Rectal smooth muscle tissue (tissue), 1 donor: ENCODE data around the gene SLC25A18.
A peak's percentile ranks its signal among the peaks of the same experiment; 100 is the strongest.

Experiments
- H3K27ac ChIP-seq: one replicate; pipeline ENCODE4 v1.7.0; 2013; ENCODE audit warnings: low read depth, low read length, inconsistent platforms
- H3K27me3 ChIP-seq: one replicate; pipeline ENCODE4 v1.7.0; 2013; ENCODE audit warnings: low read length; ENCODE audit not compliant: control insufficient read depth, insufficient read depth
- H3K36me3 ChIP-seq: one replicate; pipeline ENCODE4 v1.7.0; 2013; ENCODE audit warnings: low read length; ENCODE audit not compliant: control insufficient read depth, insufficient read depth
- H3K4me1 ChIP-seq: one replicate; pipeline ENCODE4 v1.7.0; 2013; ENCODE audit warnings: low read length; ENCODE audit not compliant: control insufficient read depth, insufficient read depth
- H3K4me3 ChIP-seq: one replicate; pipeline ENCODE4 v1.7.0; 2013; ENCODE audit warnings: low read length
- H3K9ac ChIP-seq: one replicate; pipeline ENCODE4 v1.7.0; 2013; ENCODE audit warnings: low read length

SLC25A18 gene

GRCh38 chr22:17590586-17590985 is 27.3 kb downstream of the SLC25A18 start:
- no peak overlapping the region for H3K27ac ChIP-seq
- H3K4me1 ChIP-seq: no peaks in the 10 kb centered on the region
- peaks cover 17% of the 10 kb centered on the region for H3K36me3 ChIP-seq
- H3K4me3 ChIP-seq: no peak overlapping the region
- no peaks in the 10 kb centered on the region for H3K27me3 ChIP-seq
- no peak overlapping the region for H3K9ac ChIP-seq

GRCh38 chr22:17592201-17592600 is 28.9 kb downstream of the SLC25A18 start:
- Histone ChIP-seq H3K36me3 (peaks cover 27% of the 10 kb centered on the region), H3K4me3 (no peak overlapping the region), H3K4me1 (no peaks in the 10 kb centered on the region), H3K27ac (no peak overlapping the region), H3K9ac (no peak overlapping the region), H3K27me3 (no peaks in the 10 kb centered on the region)

- no peaks in the 10 kb centered on the region for H3K27me3 ChIP-seq
- no peak overlapping the region for H3K9ac ChIP-seq
- H3K4me3 ChIP-seq: no peak overlapping the region
- peaks cover 3% of the 10 kb centered on the region for H3K4me1 ChIP-seq
- H3K36me3 ChIP-seq: peaks cover 37% of the 10 kb centered on the region
- H3K27ac ChIP-seq: no peak overlapping the region
Measured at GRCh38 chr22:17596226-17596625, 32.9 kb downstream of the SLC25A18 start.

GRCh38 chr22:17597217-17597616 is 33.9 kb downstream of the SLC25A18 start:
- Histone ChIP-seq H3K4me1 (peaks cover 3% of the 10 kb centered on the region), H3K9ac (no peak overlapping the region), H3K4me3 (no peak overlapping the region), H3K27ac (peak overlapping the region; percentile 37), H3K27me3 (no peaks in the 10 kb centered on the region), H3K36me3 (peaks cover 34% of the 10 kb centered on the region)

GRCh38 chr22:17598318-17598717 is 35.0 kb downstream of the SLC25A18 start:
- Histone ChIP-seq H3K27me3 (no peaks in the 10 kb centered on the region), H3K27ac (peak overlapping the region; percentile 50), H3K4me1 (peaks cover 3% of the 10 kb centered on the region), H3K4me3 (no peak overlapping the region), H3K9ac (no peak overlapping the region), H3K36me3 (peaks cover 27% of the 10 kb centered on the region)

- peaks cover 24% of the 10 kb centered on the region for H3K36me3 ChIP-seq
- H3K27ac ChIP-seq: no peak overlapping the region
- H3K9ac ChIP-seq: no peak overlapping the region
- H3K27me3 ChIP-seq: no peaks in the 10 kb centered on the region
- H3K4me3 ChIP-seq: no peak overlapping the region
- peaks cover 3% of the 10 kb centered on the region for H3K4me1 ChIP-seq
Measured at GRCh38 chr22:17601031-17601430, 37.7 kb downstream of the SLC25A18 start.

- Histone ChIP-seq H3K4me3 (no peak overlapping the region), H3K9ac (no peak overlapping the region), H3K27ac (no peak overlapping the region), H3K36me3 (peaks cover 11% of the 10 kb centered on the region), H3K27me3 (no peaks in the 10 kb centered on the region), H3K4me1 (peaks cover 4% of the 10 kb centered on the region)
Measured at GRCh38 chr22:17603668-17604067, 40.4 kb downstream of the SLC25A18 start.

GRCh38 chr22:17606496-17606895 is 43.2 kb downstream of the SLC25A18 start:
- peaks cover 9% of the 10 kb centered on the region for H3K36me3 ChIP-seq
- H3K27ac ChIP-seq: peak overlapping the region; percentile 68

GRCh38 chr22:17607891-17608521 is 44.7 kb downstream of the SLC25A18 start:
- peaks cover 2% of the 10 kb centered on the region for H3K4me1 ChIP-seq
- no peak overlapping the region for H3K9ac ChIP-seq
- H3K36me3 ChIP-seq: peaks cover 18% of the 10 kb centered on the region
- H3K4me3 ChIP-seq: no peak overlapping the region
- no peaks in the 10 kb centered on the region for H3K27me3 ChIP-seq
- peak overlapping the region; percentile 17 for H3K27ac ChIP-seq

More at GRCh38 chr22:17606496-17606895, 43.2 kb downstream of the SLC25A18 start:
- Histone ChIP-seq H3K4me3 (no peak overlapping the region), H3K9ac (no peak overlapping the region), H3K27me3 (no peaks in the 10 kb centered on the region), H3K4me1 (peaks cover 2% of the 10 kb centered on the region)

GRCh38 chr22:17612057-17612456 is 48.8 kb downstream of the SLC25A18 start:
- Histone ChIP-seq H3K9ac (no peak overlapping the region), H3K36me3 (peaks cover 18% of the 10 kb centered on the region), H3K4me1 (no peaks in the 10 kb centered on the region), H3K4me3 (no peak overlapping the region), H3K27ac (no peak overlapping the region), H3K27me3 (no peaks in the 10 kb centered on the region)

GRCh38 chr22:17613280-17613679 is 50.0 kb downstream of the SLC25A18 start:
- no peak overlapping the region for H3K27ac ChIP-seq
- no peak overlapping the region for H3K4me3 ChIP-seq
- H3K36me3 ChIP-seq: peaks cover 14% of the 10 kb centered on the region
- no peaks in the 10 kb centered on the region for H3K4me1 ChIP-seq
- no peak overlapping the region for H3K9ac ChIP-seq
- no peaks in the 10 kb centered on the region for H3K27me3 ChIP-seq

GRCh38 chr22:17627961-17628405 is 64.7 kb downstream of the SLC25A18 start:
- Histone ChIP-seq H3K36me3 (peaks cover 3% of the 10 kb centered on the region), H3K4me3 (peak overlapping the region; percentile 100), H3K27me3 (no peaks in the 10 kb centered on the region), H3K4me1 (peaks cover 8% of the 10 kb centered on the region), H3K9ac (peak overlapping the region; percentile 100), H3K27ac (peak overlapping the region; percentile 96)
